AG10803 (cell line): Measurements from ENCODE around the gene TBCC.

ENCODE experiments used
- DNase-seq: peaks from one replicate; pipeline ENCODE4 v3.0.0; 2010; ENCODE audit warnings: low read depth
- H3K4me3 ChIP-seq: 2 replicates; pipeline ENCODE4 v1.5.1; 2011; ENCODE audit warnings: mild to moderate bottlenecking, low read length, control low read depth
- CTCF ChIP-seq: conservative IDR thresholded peaks from 2 replicates; pipeline ENCODE4 v1.5.1; 2011; ENCODE audit warnings: mild to moderate bottlenecking, low read length, control low read depth, inconsistent platforms

The TBCC gene

GRCh38 chr6:42771741-42772100, 25.8 kb upstream of the TBCC start:
- TF ChIP-seq CTCF, result no peak
- no peak for DNase-seq
- no peak overlapping the region for H3K4me3 ChIP-seq

- H3K4me3 ChIP-seq, result no peak overlapping the region
- TF ChIP-seq CTCF, result no peak
- no peak for DNase-seq
Observed at GRCh38 chr6:42769836-42770235, 23.9 kb upstream of the TBCC start.

GRCh38 chr6:42769051-42769450, 23.1 kb upstream of the TBCC start:
- H3K4me3 ChIP-seq, result no peak overlapping the region
- TF ChIP-seq CTCF, result no peak
- no peak for DNase-seq

- H3K4me3 ChIP-seq, result no peak overlapping the region
- peak; percentile 63 for DNase-seq
- no peak for TF ChIP-seq CTCF
Observed at GRCh38 chr6:42766163-42766670, 20.3 kb upstream of the TBCC start.

- no peak for DNase-seq
- no peak for TF ChIP-seq CTCF
Observed at GRCh38 chr6:42764911-42765648, 19.2 kb upstream of the TBCC start.

GRCh38 chr6:42762950-42763349, 17.0 kb upstream of the TBCC start:
- no peak for TF ChIP-seq CTCF
- DNase-seq, result no peak
- H3K4me3 ChIP-seq, result no peak overlapping the region

More at GRCh38 chr6:42764911-42765648, 19.2 kb upstream of the TBCC start:
- H3K4me3 ChIP-seq, result no peak overlapping the region

- no peak overlapping the region for H3K4me3 ChIP-seq
- TF ChIP-seq CTCF, result no peak
- DNase-seq, result no peak
Observed at GRCh38 chr6:42762426-42762859, 16.5 kb upstream of the TBCC start.
